ENCODE data around the gene VN1R4.
"Not testable (repeated sequence)": the region's sequence is repeated elsewhere in the genome, so short reads cannot be mapped to it uniquely, and the experiment has no call there.

Gene VN1R4

GRCh38 chr19:53267623-53268022 is at the start of gene VN1R4:
TSS of gene VN1R4 (minus strand) at chr19:53267723. CDS start at chr19:53267665, 58 bp downstream.
- DNase-seq: not testable (repeated sequence)

DNA sequence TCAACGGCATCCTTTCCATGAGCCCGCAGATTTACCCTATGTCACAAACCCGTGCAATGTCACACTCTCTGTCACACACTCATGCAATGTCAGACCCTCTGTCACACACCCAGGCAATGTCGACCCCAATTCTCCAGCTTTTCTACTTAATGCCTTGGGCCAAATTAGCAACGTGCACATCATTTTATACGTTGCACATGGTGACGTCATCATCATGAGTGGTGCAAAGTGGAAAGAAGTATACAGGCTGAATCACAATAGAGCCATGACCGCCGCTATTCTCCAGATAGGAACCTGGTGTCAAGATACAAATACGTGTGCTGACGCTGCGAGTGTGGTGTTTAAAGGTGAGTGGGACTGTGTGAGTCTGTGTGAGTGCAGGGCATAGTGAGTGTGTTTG is 44.4 kb upstream of the VN1R4 start:
- no peak for DNase-seq

- DNase-seq: no peak
These were observed 43.5 kb upstream of the VN1R4 start for GRCh38 chr19:53311044-53311443.

GRCh38 chr19:53308339-53308811 is 40.9 kb upstream of the VN1R4 start:
- DNase-seq: no peak

DNA sequence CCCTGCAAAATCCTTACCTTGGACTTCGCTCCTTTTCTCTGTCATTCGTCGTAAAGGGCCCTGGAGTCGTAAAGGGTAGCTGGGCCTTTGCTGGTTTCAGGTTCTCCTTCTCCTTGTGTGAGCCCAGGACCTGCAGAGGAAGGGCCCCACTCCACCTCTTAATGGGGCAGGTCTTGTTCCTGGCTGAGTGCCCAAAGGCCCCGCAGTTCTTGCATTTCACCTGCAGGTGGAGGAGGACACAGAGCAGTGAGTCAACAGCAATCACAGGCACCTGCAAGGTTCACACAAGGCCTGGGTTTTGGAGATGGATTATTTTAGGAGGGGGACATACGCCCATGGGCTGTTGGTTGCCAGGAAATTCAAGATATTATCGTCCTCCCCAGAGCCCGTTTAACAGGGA is 33.8 kb upstream of the VN1R4 start:
- DNase-seq: not testable (repeated sequence)

- DNase-seq: no peak
These were observed 27.4 kb upstream of the VN1R4 start for GRCh38 chr19:53294786-53295441.

GRCh38 chr19:53290758-53291549 is 23.4 kb upstream of the VN1R4 start:
- DNase-seq: no peak

- DNase-seq: no peak
These were observed 17.6 kb upstream of the VN1R4 start for GRCh38 chr19:53285087-53285486.

DNA sequence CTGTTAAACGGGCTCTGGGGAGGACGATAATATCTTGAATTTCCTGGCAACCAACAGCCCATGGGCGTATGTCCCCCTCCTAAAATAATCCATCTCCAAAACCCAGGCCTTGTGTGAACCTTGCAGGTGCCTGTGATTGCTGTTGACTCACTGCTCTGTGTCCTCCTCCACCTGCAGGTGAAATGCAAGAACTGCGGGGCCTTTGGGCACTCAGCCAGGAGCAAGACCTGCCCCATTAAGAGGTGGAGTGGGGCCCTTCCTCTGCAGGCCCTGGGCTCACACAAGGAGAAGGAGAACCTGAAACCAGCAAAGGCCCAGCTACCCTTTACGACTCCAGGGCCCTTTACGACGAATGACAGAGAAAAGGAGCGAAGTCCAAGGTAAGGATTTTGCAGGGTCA is 14.4 kb upstream of the VN1R4 start:
- DNase-seq: not testable (repeated sequence)

- no peak for DNase-seq
These were observed 8.0 kb upstream of the VN1R4 start for GRCh38 chr19:53275480-53275879.

GRCh38 chr19:53272044-53272443 is 4.5 kb upstream of the VN1R4 start:
- no peak for DNase-seq

DNA sequence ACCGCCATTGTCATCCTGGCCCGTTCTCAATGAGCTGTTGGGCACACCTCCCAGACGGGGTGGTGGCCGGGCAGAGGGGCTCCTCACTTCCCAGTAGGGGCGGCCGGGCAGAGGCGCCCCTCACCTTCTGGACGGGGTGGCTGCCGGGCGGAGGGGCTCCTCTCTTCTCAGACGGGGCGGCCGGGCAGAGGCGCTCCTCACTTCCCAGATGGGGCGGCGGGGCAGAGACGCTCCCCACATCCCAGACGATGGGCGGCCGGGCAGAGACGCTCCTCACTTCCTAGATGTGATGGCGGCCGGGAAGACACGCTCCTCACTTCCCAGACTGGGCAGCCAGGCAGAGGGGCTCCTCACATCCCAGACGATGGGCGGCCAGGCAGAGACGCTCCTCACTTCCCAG is 2.3 kb upstream of the VN1R4 start:
- DNase-seq: not testable (repeated sequence)

DNA sequence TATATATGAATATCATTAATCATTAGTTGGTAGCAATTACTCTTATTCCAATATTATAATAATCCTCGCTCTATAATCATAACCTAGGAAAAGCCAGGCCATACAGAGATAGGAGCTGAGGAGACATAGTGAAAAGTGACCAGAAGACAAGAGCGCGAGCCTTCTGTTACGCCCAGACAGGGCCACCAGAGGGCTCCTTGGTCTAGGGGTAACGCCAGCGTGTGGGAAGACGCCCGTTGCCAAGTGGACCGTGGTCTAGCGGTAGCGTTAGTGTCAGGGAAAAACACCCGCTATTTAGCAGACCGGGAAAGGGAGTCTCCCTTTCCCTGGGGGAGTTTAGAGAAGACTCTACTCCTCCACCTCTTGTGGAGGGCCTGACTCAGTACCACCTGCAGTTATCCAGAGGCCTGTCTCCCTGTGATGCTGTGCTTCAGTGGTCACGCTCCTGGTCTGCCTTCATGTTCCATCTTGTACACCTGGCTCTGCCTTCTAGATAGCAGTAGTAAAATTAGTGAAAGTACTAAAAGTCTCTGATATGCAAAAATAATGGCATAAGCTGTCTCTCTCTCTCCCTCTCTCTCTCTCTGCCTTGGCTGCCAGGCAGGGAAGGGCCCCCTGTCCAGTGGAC is 9.7 kb downstream of the VN1R4 start, which contains the start of gene VN1R2:
Gene VN1R2 (plus strand): TSS at position 578 of the 628 bp plus-strand sequence. CDS start 84 bp downstream, outside the sequence.
- DNase-seq: not testable (repeated sequence)

GRCh38 chr19:53254411-53255341 is 12.8 kb downstream of the VN1R4 start, which contains the start of gene ZNF677:
TSS of gene ZNF677 (minus strand) at chr19:53254873. CDS start at chr19:53251550, 3,323 bp downstream.
- no peak for DNase-seq

DNA sequence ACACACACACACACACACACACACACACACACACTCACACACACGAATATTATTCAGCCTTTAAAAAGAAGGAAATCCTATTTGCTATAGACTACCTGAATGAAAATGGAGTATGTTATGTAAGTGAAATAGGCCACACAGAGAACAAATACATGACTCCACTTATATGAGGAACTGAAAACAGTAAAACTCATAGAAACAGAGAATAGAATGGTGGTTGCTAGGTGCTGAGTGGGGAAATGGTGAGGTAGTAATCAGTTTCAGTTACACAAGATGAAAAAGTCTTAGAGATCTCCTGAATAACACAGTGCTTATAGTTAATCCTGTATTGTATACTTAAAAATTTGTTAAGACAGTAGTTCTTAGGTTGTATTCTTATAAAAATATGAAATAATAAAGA is 21.0 kb downstream of the VN1R4 start:
- no peak for DNase-seq

GRCh38 chr19:53237114-53237777 is 30.3 kb downstream of the VN1R4 start:
- no peak for DNase-seq

GRCh38 chr19:53224606-53225005 is 42.9 kb downstream of the VN1R4 start:
- DNase-seq: no peak

DNA sequence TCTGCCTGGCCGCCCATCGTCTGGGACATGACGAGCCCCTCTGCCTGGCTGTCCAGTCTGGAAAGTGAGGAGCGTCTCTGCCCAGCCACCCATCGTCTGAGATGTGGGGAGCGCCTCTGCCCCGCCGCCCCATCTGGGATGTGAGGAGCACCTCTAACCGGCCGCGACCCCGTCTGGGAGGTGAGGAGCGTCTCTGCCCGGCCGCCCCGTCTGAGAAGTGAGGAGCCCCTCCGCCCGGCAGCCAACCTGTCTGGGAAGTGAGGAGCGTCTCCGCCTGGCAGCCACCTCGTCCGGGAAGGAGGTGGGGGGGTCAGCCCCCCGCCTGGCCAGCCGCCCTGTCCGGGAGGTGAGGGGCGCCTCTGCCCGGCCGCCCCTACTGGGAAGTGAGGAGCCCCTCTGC is 44.8 kb downstream of the VN1R4 start:
- not testable (repeated sequence) for DNase-seq

Measured in NCI-H2081 (cell line).